HepG2 (cell line): ENCODE data around the gene TBC1D19. TPM values are rescaled to one million over a fixed set of nuclear protein-coding genes. Genes with fewer than 3 reads are reported as not detected.
A peak's percentile ranks its signal among the peaks of the same experiment; 100 is the strongest.

Experiments used
- ATF1 ChIP-seq: IDR thresholded peaks from 2 replicates; pipeline ENCODE4 v1.6.1; 2016; ENCODE audit warnings: mild to moderate bottlenecking, control low read depth
- CSRNP2 ChIP-seq: sonication (generic); formaldehyde crosslinking; conservative IDR thresholded peaks from 2 replicates; pipeline ENCODE4 v1.8.0; 2022; ENCODE audit warnings: low read depth, missing genetic modification reagents
- FOXC1 ChIP-seq: sonication (generic); formaldehyde crosslinking; IDR thresholded peaks from 2 replicates; pipeline ENCODE4 v1.8.0; 2022; ENCODE audit warnings: mild to moderate bottlenecking, missing genetic modification reagents, borderline replicate concordance
- HNRNPUL1 ChIP-seq: fragments of 200-400 bp; formaldehyde crosslinking; IDR thresholded peaks from 2 replicates; pipeline ENCODE4 v1.6.1; 2017; ENCODE audit warnings: low read depth, mild to moderate bottlenecking, low read length, moderate library complexity
- HOXA3 ChIP-seq: sonication (generic); formaldehyde crosslinking; IDR thresholded peaks from 2 replicates; pipeline ENCODE4 v1.5.0; 2020; ENCODE audit warnings: missing genetic modification reagents
- HOXA9 ChIP-seq: sonication (generic); formaldehyde crosslinking; IDR thresholded peaks from 2 replicates; pipeline ENCODE4 v1.8.1; 2022; ENCODE audit warnings: missing genetic modification reagents, mild to moderate bottlenecking, moderate library complexity, borderline replicate concordance
- MXD3 ChIP-seq: IDR thresholded peaks from 2 replicates; pipeline ENCODE4 v1.6.1; 2016; ENCODE audit warnings: mild to moderate bottlenecking, missing biosample characterization, missing genetic modification reagents
- NFE2L2 ChIP-seq: fragments of 150-350 bp; IDR thresholded peaks from 2 replicates; pipeline ENCODE4 v1.6.1; 2014; ENCODE audit warnings: low read length
- PHF20 ChIP-seq: sonication (generic); formaldehyde crosslinking; IDR thresholded peaks from 2 replicates; pipeline ENCODE4 v1.5.0; 2020; ENCODE audit warnings: mild to moderate bottlenecking, missing genetic modification reagents
- POGZ ChIP-seq: sonication (generic); formaldehyde crosslinking; IDR thresholded peaks from 2 replicates; pipeline ENCODE4 v1.4.0; 2020; ENCODE audit warnings: mild to moderate bottlenecking, missing genetic modification reagents
- REXO4 ChIP-seq: sonication (generic); formaldehyde crosslinking; IDR thresholded peaks from 2 replicates; pipeline ENCODE4 v1.8.0; 2022; ENCODE audit warnings: missing genetic modification reagents, mild to moderate bottlenecking, borderline replicate concordance
- SMAD3 ChIP-seq: sonication (generic); formaldehyde crosslinking; IDR thresholded peaks from 2 replicates; pipeline ENCODE4 v1.4.0; 2020; ENCODE audit warnings: missing genetic modification reagents
- XBP1 ChIP-seq: sonication (generic); formaldehyde crosslinking; IDR thresholded peaks from 2 replicates; pipeline ENCODE4 v1.5.0; 2020; ENCODE audit warnings: missing genetic modification reagents
- ZBTB25 ChIP-seq: IDR thresholded peaks from 2 replicates; pipeline ENCODE4 v1.6.1; 2018; ENCODE audit warnings: missing genetic modification reagents
- ZFYVE20 ChIP-seq: sonication (generic); formaldehyde crosslinking; IDR thresholded peaks from 2 replicates; pipeline ENCODE4 v1.8.0; 2023; ENCODE audit warnings: low read depth, mild to moderate bottlenecking, moderate library complexity, missing genetic modification reagents, borderline replicate concordance
- ZKSCAN8 ChIP-seq: IDR thresholded peaks from 2 replicates; pipeline ENCODE4 v1.6.1; 2016; ENCODE audit warnings: borderline replicate concordance, missing genetic modification reagents, missing compliant biosample characterization
- ZNF350 ChIP-seq: sonication (generic); formaldehyde crosslinking; IDR thresholded peaks from 2 replicates; pipeline ENCODE4 v1.4.0; 2020; ENCODE audit warnings: mild to moderate bottlenecking, low read depth, missing genetic modification reagents, borderline replicate concordance
- ZNF562 ChIP-seq: sonication (generic); formaldehyde crosslinking; IDR thresholded peaks from 2 replicates; pipeline ENCODE4 v1.8.0; 2022; ENCODE audit warnings: missing genetic modification reagents, borderline replicate concordance
- ZNF598 ChIP-seq: sonication (generic); formaldehyde crosslinking; IDR thresholded peaks from 2 replicates; pipeline ENCODE4 v1.5.1; 2020; ENCODE audit warnings: mild to moderate bottlenecking, missing genetic modification reagents, borderline replicate concordance
- ZNF678 ChIP-seq: sonication (generic); formaldehyde crosslinking; IDR thresholded peaks from 2 replicates; pipeline ENCODE4 v1.4.0; 2020; ENCODE audit warnings: mild to moderate bottlenecking, missing genetic modification reagents
- ZNF766 ChIP-seq: sonication (generic); formaldehyde crosslinking; IDR thresholded peaks from 2 replicates; pipeline ENCODE4 v1.5.0; 2020; ENCODE audit warnings: missing genetic modification reagents, borderline replicate concordance
- ZNF816 ChIP-seq: sonication (generic); formaldehyde crosslinking; IDR thresholded peaks from 2 replicates; pipeline ENCODE4 v1.8.0; 2022; ENCODE audit warnings: missing genetic modification reagents, mild to moderate bottlenecking, borderline replicate concordance
- ZNF841 ChIP-seq: sonication (generic); formaldehyde crosslinking; IDR thresholded peaks from 2 replicates; pipeline ENCODE4 v1.8.1; 2023; ENCODE audit warnings: missing genetic modification reagents, borderline replicate concordance
- polyA plus RNA-seq, 8 experiments: library from polyadenylated mRNA; depleted of rRNA in 3 of 8; stranded (reverse) in 7 of 8; unstranded in 1 of 8; fragments of >200 nt; fragmentation: Illumina TruSeq in 4 of 8; extraction: Trizol in 4 of 8; gene quantifications; 2 replicates each; pipeline versions ENCODE4 v1.2.1 to v1.2.3, GENCODE V29; 2011 to 2016; ENCODE audit warnings: low read depth in 4 of 8, missing spikeins in 1 of 8, mixed read lengths in 1 of 8; ENCODE audit not compliant: insufficient read depth in 1 of 8
- total RNA-seq, 5 experiments: library from RNA; depleted of rRNA; stranded (reverse); fragments of >200 nt; fragmentation: Illumina TruSeq; extraction: Trizol; gene quantifications; 2 replicates each; pipeline ENCODE4 v1.2.3, GENCODE V29; 2016; ENCODE audit warnings: low read depth in 1 of 5
- TF ChIP-seq, protein P1 (sequence below): IDR thresholded peaks from 2 replicates; pipeline ENCODE4 v1.6.1; 2016; ENCODE audit warnings: missing genetic modification reagents, missing compliant biosample characterization
- TF ChIP-seq, protein P2 (sequence below): sonication (generic); formaldehyde crosslinking; IDR thresholded peaks from 2 replicates; pipeline ENCODE4 v1.4.0; 2020; ENCODE audit warnings: low read depth, mild to moderate bottlenecking, missing genetic modification reagents

TBC1D19 gene
- total and polyA plus RNA-seq, 2 of the 13 experiments (the other 11 are each of a cell fraction or from before 2014, with no cell fraction given) = 1.6 to 3.5 TPM

- TF ChIP-seq MXD3 (CRISPR knock-in tag) (no peak; the same call in 1 of the 2 replicates), FOXC1 (CRISPR knock-in tag) (peak; percentile 77; the same call in 1 of the 2 replicates), ZNF816 (CRISPR knock-in tag) (peak; percentile 58; the same call in 1 of the 2 replicates), ZNF678 (CRISPR knock-in tag) (0 out of 2 replicates have a peak, but pooled peaks have one; percentile 21), HOXA3 (CRISPR knock-in tag) (peak; percentile 95), XBP1 (no peak), ZNF350 (peak; percentile 86), HNRNPUL1 (no peak), ATF1 (CRISPR knock-in tag) (no peak), CSRNP2 (CRISPR knock-in tag) (no peak), SMAD3 (CRISPR knock-in tag) (peak; percentile 91), HOXA9 (CRISPR knock-in tag) (no peak), ZNF766 (CRISPR knock-in tag) (no peak), POGZ (CRISPR knock-in tag) (peak; percentile 98), ZBTB25 (CRISPR knock-in tag) (peak; percentile 68; the same call in 1 of the 2 replicates), ZFYVE20 (no peak), ZNF562 (no peak), ZNF841 (CRISPR knock-in tag) (no peak), NFE2L2 (no peak), ZNF598 (peak; percentile 83; the same call in 1 of the 2 replicates), ZKSCAN8 (CRISPR knock-in tag) (peak; percentile 62; the same call in 1 of the 2 replicates), REXO4 (CRISPR knock-in tag) (no peak), PHF20 (CRISPR knock-in tag) (peak; percentile 94)
- TF ChIP-seq, protein P1, sequence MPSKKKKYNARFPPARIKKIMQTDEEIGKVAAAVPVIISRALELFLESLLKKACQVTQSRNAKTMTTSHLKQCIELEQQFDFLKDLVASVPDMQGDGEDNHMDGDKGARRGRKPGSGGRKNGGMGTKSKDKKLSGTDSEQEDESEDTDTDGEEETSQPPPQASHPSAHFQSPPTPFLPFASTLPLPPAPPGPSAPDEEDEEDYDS (CRISPR knock-in tag) = peak; percentile 24; the same call in 1 of the 2 replicates
- TF ChIP-seq, protein P2, sequence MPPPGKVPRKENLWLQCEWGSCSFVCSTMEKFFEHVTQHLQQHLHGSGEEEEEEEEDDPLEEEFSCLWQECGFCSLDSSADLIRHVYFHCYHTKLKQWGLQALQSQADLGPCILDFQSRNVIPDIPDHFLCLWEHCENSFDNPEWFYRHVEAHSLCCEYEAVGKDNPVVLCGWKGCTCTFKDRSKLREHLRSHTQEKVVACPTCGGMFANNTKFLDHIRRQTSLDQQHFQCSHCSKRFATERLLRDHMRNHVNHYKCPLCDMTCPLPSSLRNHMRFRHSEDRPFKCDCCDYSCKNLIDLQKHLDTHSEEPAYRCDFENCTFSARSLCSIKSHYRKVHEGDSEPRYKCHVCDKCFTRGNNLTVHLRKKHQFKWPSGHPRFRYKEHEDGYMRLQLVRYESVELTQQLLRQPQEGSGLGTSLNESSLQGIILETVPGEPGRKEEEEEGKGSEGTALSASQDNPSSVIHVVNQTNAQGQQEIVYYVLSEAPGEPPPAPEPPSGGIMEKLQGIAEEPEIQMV = peak; percentile 70; the same call in 1 of the 2 replicates
These were observed at the start of gene TBC1D19 (continued) for GRCh38 chr4:26583865-26584652.
